Cardiac fibroblast (primary cell): ENCODE data around the gene FBXW9.

ENCODE experiments used
- DNase-seq, 2 donors: peaks; one replicate each; pipeline versions ENCODE4 v3.0.0 to v3.0.0-alpha.2; 2010; ENCODE audit warnings: low read depth in 2 of 2
- H3K4me3 ChIP-seq, 2 donors: replicated peaks in 1 of 2; 1 replicate in 1 of 2; 2 replicates in 1 of 2; pipeline ENCODE4 v1.5.1; 2011; ENCODE audit warnings: low read depth in 2 of 2, low read length in 2 of 2, mild to moderate bottlenecking in 2 of 2, moderate library complexity in 1 of 2
- CTCF ChIP-seq: IDR thresholded peaks from one replicate; pipeline ENCODE4 v1.5.1; 2011; ENCODE audit warnings: low read depth, mild to moderate bottlenecking, low read length, inconsistent platforms

FBXW9 gene

GRCh38 chr19:12711187-12711586 is 14.8 kb upstream of the FBXW9 start:
- DNase-seq: no peak
- no peak for TF ChIP-seq CTCF
- H3K4me3 ChIP-seq: no peak overlapping the region

GRCh38 chr19:12708641-12709040 is 12.2 kb upstream of the FBXW9 start:
- no peak overlapping the region for H3K4me3 ChIP-seq
- TF ChIP-seq CTCF: no peak
- DNase-seq: no peak

GRCh38 chr19:12706332-12706718 is 9.9 kb upstream of the FBXW9 start:
- TF ChIP-seq CTCF: no peak
- no peak overlapping the region for H3K4me3 ChIP-seq
- no peak for DNase-seq

GRCh38 chr19:12705654-12706331 is 9.4 kb upstream of the FBXW9 start:
- TF ChIP-seq CTCF: no peak
- H3K4me3 ChIP-seq: no peak overlapping the region
- no peak for DNase-seq

- TF ChIP-seq CTCF: no peak
- DNase-seq: no peak
- no peak overlapping the region for H3K4me3 ChIP-seq
Observed at GRCh38 chr19:12705169-12705568, 8.7 kb upstream of the FBXW9 start.

- peak; percentile 60 to 61 for DNase-seq
- no peak for TF ChIP-seq CTCF
- H3K4me3 ChIP-seq: no peak overlapping the region
Observed at GRCh38 chr19:12703046-12703445, 6.6 kb upstream of the FBXW9 start.

- no peak for TF ChIP-seq CTCF
- no peak for DNase-seq
- H3K4me3 ChIP-seq: no peak overlapping the region
Observed at GRCh38 chr19:12701596-12702282, 5.3 kb upstream of the FBXW9 start.
